Endothelial cell of umbilical vein (primary cell): ENCODE measurements around the gene STX12. TPM values are rescaled to one million over a fixed set of nuclear protein-coding genes. Genes with fewer than 3 reads are reported as not detected.
"Not testable (repeated sequence)": the region's sequence is repeated elsewhere in the genome, so short reads cannot be mapped to it uniquely, and the experiment has no call there.

Experiments
- BruUV-seq: library from RNA; stranded (reverse); fragments of 400-500 nt; replicated peaks from 2 replicates; lab custom pipeline; 2021; lab: Mats Ljungman, UMichigan
- CTCF ChIA-PET: fragments of 300-600, 350-600 bp; sonication (Branson Sonifier 250); formaldehyde crosslinking; loops from one replicate; lab custom pipeline; 2021; ENCODE audit warnings: antibody characterized with exemption, inconsistent platforms; lab: Charles Lee
- POLR2A ChIA-PET: fragments of 300-600, 350-600 bp; sonication (Branson Sonifier 250); formaldehyde crosslinking; loops from one replicate; lab custom pipeline; 2021; ENCODE audit warnings: antibody characterized with exemption, inconsistent platforms; lab: Charles Lee
- DNase-seq: peaks from one replicate; pipeline ENCODE4 v3.0.0-alpha.2; 2011; ENCODE audit warnings: low read depth, low spot score
- FAIRE-seq: peaks from 2 replicates; lab custom pipeline; 2011; peaks lifted over from hg19 to GRCh38; lab: Jason Lieb, UNC
- H2AFZ ChIP-seq: 2 replicates; pipeline ENCODE4 v1.6.0; 2012; ENCODE audit warnings: low read depth, low read length, control low read depth, inconsistent platforms
- H3K27ac ChIP-seq: 2 replicates; pipeline ENCODE4 v1.5.1; 2011; ENCODE audit warnings: low read depth, mild to moderate bottlenecking, control low read depth, low read length, moderate library complexity; ENCODE audit not compliant: insufficient read depth
- H3K27me3 ChIP-seq, 2 experiments: 2 replicates each; pipeline versions ENCODE4 v1.6.0 to v1.6.1; 2011; ENCODE audit warnings: low read length in 2 of 2, mixed read lengths in 1 of 2; ENCODE audit not compliant: control insufficient read depth in 2 of 2, insufficient read depth in 2 of 2
- H3K36me3 ChIP-seq, 2 experiments: 2 replicates in 1 of 2; 3 replicates in 1 of 2; pipeline ENCODE4 v1.5.1; 2011; ENCODE audit warnings: low read length in 2 of 2, mild to moderate bottlenecking in 1 of 2, moderate library complexity in 1 of 2; ENCODE audit not compliant: control insufficient read depth in 2 of 2, insufficient read depth in 2 of 2; ENCODE audit errors: extremely low read depth in 1 of 2
- H3K4me1 ChIP-seq: 3 replicates; pipeline ENCODE4 v1.5.1; 2011; ENCODE audit warnings: mild to moderate bottlenecking, low read length; ENCODE audit not compliant: control insufficient read depth, insufficient read depth; ENCODE audit errors: extremely low read depth
- H3K4me2 ChIP-seq: 2 replicates; pipeline ENCODE4 v1.6.1; 2011; ENCODE audit warnings: low read length, control low read depth, mixed read lengths; ENCODE audit not compliant: insufficient read depth
- H3K4me3 ChIP-seq, 3 experiments: fragments of 200-600 bp in 1 of 3; sonication (generic), shearing (Covaris generic) in 1 of 3; replicated peaks in 1 of 3; 2 replicates each; pipeline ENCODE4 v1.5.1; 2011 to 2016; ENCODE audit warnings: control low read depth in 3 of 3, low read length in 3 of 3, mild to moderate bottlenecking in 2 of 3, inconsistent platforms in 1 of 3, low read depth in 1 of 3, moderate library complexity in 1 of 3; ENCODE audit not compliant: insufficient read depth in 1 of 3
- H3K79me2 ChIP-seq: 2 replicates; pipeline ENCODE4 v1.6.0; 2012; ENCODE audit warnings: low read length, inconsistent platforms; ENCODE audit not compliant: control insufficient read depth, insufficient read depth
- H3K9ac ChIP-seq: replicated peaks from 2 replicates; pipeline ENCODE3; 2011; ENCODE audit warnings: low read length, control low read depth; ENCODE audit not compliant: insufficient read depth; ENCODE audit errors: extremely low read depth
- H3K9me1 ChIP-seq: replicated peaks from 3 replicates; pipeline ENCODE4 v1.6.0; 2011; ENCODE audit warnings: mild to moderate bottlenecking, low read length; ENCODE audit not compliant: control insufficient read depth, insufficient read depth; ENCODE audit errors: extremely low read depth
- H3K9me3 ChIP-seq: replicated peaks from 2 replicates; pipeline ENCODE4 v1.5.1; 2012; ENCODE audit warnings: low read length, inconsistent platforms; ENCODE audit not compliant: control insufficient read depth, insufficient read depth
- H4K20me1 ChIP-seq: replicated peaks from 2 replicates; pipeline ENCODE3; 2011; ENCODE audit warnings: mild to moderate bottlenecking, low read length; ENCODE audit not compliant: control insufficient read depth, insufficient read depth; ENCODE audit errors: extremely low read depth
- EZH2 ChIP-seq: IDR thresholded peaks from 2 replicates; pipeline ENCODE4 v1.6.1; 2012; ENCODE audit warnings: borderline replicate concordance, low read depth, mild to moderate bottlenecking, moderate library complexity, low read length, inconsistent platforms; ENCODE audit not compliant: severe bottlenecking
- FOS ChIP-seq: IDR thresholded peaks from 2 replicates; pipeline ENCODE4 v1.6.1; 2011; ENCODE audit warnings: mild to moderate bottlenecking, low read length, moderate library complexity, borderline replicate concordance; ENCODE audit not compliant: insufficient read depth
- dilution Hi-C: fragments of 300-500 bp; cut with MboI; formaldehyde crosslinking; loops from one replicate; pipeline ENCODE4 v1.15.0; 2019; ENCODE audit warnings: low sequenced_read_pairs; ENCODE audit not compliant: extremely low pct_ligation_motif_present
- intact Hi-C: fragments of 100-400 bp; cut with micrococcal nuclease; formaldehyde crosslinking; loops from one replicate; pipeline ENCODE4 v1.10.0; 2022
- polyA plus RNA-seq, 4 experiments: library from polyadenylated mRNA; depleted of rRNA in 3 of 4; stranded (reverse) in 3 of 4; unstranded in 1 of 4; fragments of >200 nt; gene quantifications; 2 replicates each; pipeline versions ENCODE4 v1.2.1 to v1.2.3, GENCODE V29; 2011 to 2012; ENCODE audit warnings: missing spikeins in 1 of 4
- total RNA-seq: library from RNA; stranded (reverse); gene quantifications from 2 replicates; pipeline ENCODE4 v1.2.3, GENCODE V29; 2021

Gene STX12
- total and polyA plus RNA-seq, 2 donors (not counting 3 experiments of a cell fraction or from before 2014, with no cell fraction given), result 28.7 to 90.3 TPM

DNA sequence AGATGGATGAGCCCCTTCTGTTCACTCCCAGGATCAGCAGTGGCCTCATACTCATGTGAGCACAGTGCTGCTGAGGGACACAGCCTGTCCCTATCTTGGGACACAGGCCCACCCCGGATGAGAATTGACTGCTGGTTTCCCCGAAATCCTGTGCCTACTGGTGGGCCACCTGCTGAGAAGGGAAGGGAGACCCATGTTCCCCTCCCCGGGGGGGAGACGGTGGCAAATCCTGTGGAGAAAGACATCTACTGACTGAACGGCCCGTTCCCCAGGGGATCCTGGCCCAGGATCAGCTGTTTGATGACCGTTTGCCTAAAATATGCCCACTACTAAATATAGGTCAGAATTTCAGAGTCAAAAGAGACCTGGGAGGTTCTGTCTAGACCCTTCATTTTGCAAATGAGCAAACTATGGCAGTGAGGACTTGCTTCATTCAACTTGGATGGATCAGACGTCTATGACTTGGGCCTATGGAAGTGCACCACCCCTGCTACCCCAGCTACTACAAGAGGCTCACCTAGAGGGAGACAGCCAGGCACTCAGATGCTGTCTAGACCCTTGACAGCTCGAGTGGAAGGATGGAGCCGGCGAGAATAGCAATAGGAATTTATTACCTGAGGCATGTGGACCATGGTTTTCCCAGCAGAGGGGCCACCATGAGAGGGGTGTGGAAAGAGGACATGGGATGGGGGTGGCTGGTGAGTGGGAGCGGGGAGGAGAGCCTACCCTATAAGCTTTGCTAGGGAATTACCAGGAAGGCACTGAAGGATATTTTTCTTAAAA, 83.7 kb downstream of the STX12 start:
- no TSS peak for BruUV-seq
- Histone ChIP-seq H3K4me1 (no peaks in the 10 kb centered on the region), H3K4me2 (no peak overlapping the region), H3K27ac (no peak overlapping the region), H3K9ac (no peak overlapping the region), H3K4me3 (no peak overlapping the region), H4K20me1 (no peaks in the 10 kb centered on the region), H3K36me3 (peaks cover 0 to 2% of the 10 kb centered on the region in 2 experiments), H2AFZ (no peak overlapping the region), H3K9me3 (no peaks in the 10 kb centered on the region), H3K9me1 (no peaks in the 10 kb centered on the region), H3K79me2 (no peaks in the 10 kb centered on the region), H3K27me3 (no peaks in the 10 kb centered on the region)
- no peak for FAIRE-seq
- no peak for DNase-seq
- CTCF ChIA-PET, result interaction anchor here (0.6 to 3.9 kb wide), 25 partner anchors 11 to 1090 kb away, joined by 3 to 99 read pairs (median 5); partner anchors contain the start of gene EYA3
- POLR2A ChIA-PET, result interaction anchor here (0.7 kb wide), 1 partner anchor 356 kb away, joined by 9 read pairs; no protein-coding TSS in a partner anchor
- TF ChIP-seq FOS, result no peak
- no peak for TF ChIP-seq EZH2
- intact Hi-C loops (no loop called here), dilution Hi-C loops (no loop called here)

GRCh38 chr1:27857552-27857951, 84.5 kb downstream of the STX12 start:
- intact Hi-C loops, H3K9me3 ChIP-seq, H3K4me2 ChIP-seq, H2AFZ ChIP-seq, FAIRE-seq, H3K27ac ChIP-seq, dilution Hi-C loops, H3K4me1 ChIP-seq, H3K9me1 ChIP-seq, H3K36me3 ChIP-seq, H3K79me2 ChIP-seq, H3K9ac ChIP-seq, H3K4me3 ChIP-seq, DNase-seq, POLR2A ChIA-PET, BruUV-seq, H4K20me1 ChIP-seq, H3K27me3 ChIP-seq: not testable (repeated sequence)
- CTCF ChIA-PET, result interaction anchor here (0.5 to 3.9 kb wide), 55 partner anchors 10 to 1020 kb away, joined by 3 to 99 read pairs (median 4); partner anchors contain the start of genes EYA3, PPP1R8 and THEMIS2
